H1 (cell line): ENCODE data around the gene CAMK2G.

Source experiments
- ATF2 ChIP-seq: IDR thresholded peaks from 2 replicates; pipeline ENCODE4 v1.6.1; 2012; ENCODE audit warnings: low read length, inconsistent platforms
- CBX5 ChIP-seq: fragments of 300-800, 300-1000 bp; sonication (generic); IDR thresholded peaks from 2 replicates; pipeline ENCODE4 v1.7.1; 2016; ENCODE audit warnings: antibody characterized with exemption, low read length, low read depth
- CHD1 ChIP-seq: IDR thresholded peaks from 2 replicates; pipeline ENCODE4 v1.6.1; 2012; ENCODE audit warnings: low read depth, low read length, improper control_type of control experiment
- CTCF ChIP-seq, 3 experiments: IDR thresholded peaks; 1 replicate in 2 of 3; 2 replicates in 1 of 3; pipeline versions ENCODE4 v1.5.1 to v1.6.1; 2011; ENCODE audit warnings: low read length in 3 of 3, mild to moderate bottlenecking in 3 of 3, inconsistent platforms in 2 of 3, low read depth in 1 of 3, moderate library complexity in 1 of 3; ENCODE audit not compliant: insufficient read depth in 1 of 3; ENCODE audit errors: control extremely low read depth in 1 of 3
- EP300 ChIP-seq, 2 experiments: IDR thresholded peaks; 1 replicate in 1 of 2; 2 replicates in 1 of 2; pipeline ENCODE4 v1.6.1; 2011 to 2012; ENCODE audit warnings: low read depth in 2 of 2, low read length in 2 of 2, mild to moderate bottlenecking in 2 of 2, borderline replicate concordance in 1 of 2, inconsistent platforms in 1 of 2, moderate library complexity in 1 of 2
- POLR2AphosphoS5 ChIP-seq: IDR thresholded peaks from 2 replicates; pipeline ENCODE4 v1.6.1; 2011; ENCODE audit warnings: low read depth, low read length
- RAD21 ChIP-seq, 2 experiments: IDR thresholded peaks in 1 of 2; conservative IDR thresholded peaks in 1 of 2; 2 replicates each; pipeline ENCODE4 v1.6.1; 2011; ENCODE audit warnings: low read depth in 2 of 2, low read length in 2 of 2, improper control_type of control experiment in 1 of 2, inconsistent platforms in 1 of 2, mild to moderate bottlenecking in 1 of 2, moderate library complexity in 1 of 2
- SIRT6 ChIP-seq: IDR thresholded peaks from one replicate; pipeline ENCODE4 v1.7.1; 2012; ENCODE audit warnings: low read length, inconsistent platforms
- SP2 ChIP-seq: IDR thresholded peaks from 2 replicates; pipeline ENCODE4 v1.6.1; 2012; ENCODE audit warnings: mild to moderate bottlenecking, low read length, inconsistent platforms
- TBP ChIP-seq: IDR thresholded peaks from 2 replicates; pipeline ENCODE4 v1.6.1; 2011; ENCODE audit warnings: low read depth, low read length, improper control_type of control experiment
- TEAD4 ChIP-seq: IDR thresholded peaks from 2 replicates; pipeline ENCODE4 v1.6.1; 2012; ENCODE audit warnings: low read depth, low read length, inconsistent platforms, mixed read lengths

DNA sequence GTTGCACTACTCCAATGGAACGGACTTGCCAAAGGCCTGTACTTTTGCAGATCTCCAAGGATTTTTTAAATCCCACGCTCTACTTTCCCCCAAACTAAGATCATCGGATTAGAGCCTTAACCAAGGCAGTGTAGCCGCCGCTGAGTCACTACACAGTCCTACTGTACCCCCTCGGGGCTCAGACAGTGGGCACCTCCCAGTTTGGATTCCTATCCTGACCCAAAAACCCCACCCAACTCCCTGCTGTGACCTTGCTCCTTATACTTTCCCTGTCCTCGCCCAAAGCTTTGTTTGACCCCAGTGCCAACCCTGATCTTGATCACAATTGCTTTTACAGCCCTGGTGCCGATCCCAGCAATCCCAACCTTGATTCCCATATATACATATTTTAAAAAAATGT lies 19.1 kb upstream of the CAMK2G start:
- TF ChIP-seq CBX5 (no peak), CTCF (IDR thresholded peaks at IDR 0.05; ENCODE audit: control extremely low read depth in 1 of 3, insufficient read depth in 1 of 3, low read depth in 1 of 3, low read length in 3 of 3) (no peak), POLR2AphosphoS5 (no peak), ATF2 (no peak), SIRT6 (no peak), EP300 (IDR thresholded peaks at IDR 0.05; ENCODE audit: borderline replicate concordance in 1 of 2, low read depth in 2 of 2, low read length in 2 of 2) (no peak), RAD21 (IDR thresholded peaks at IDR 0.05 in 1 of 2, conservative IDR thresholded peaks at IDR 0.05 in 1 of 2; ENCODE audit: low read depth in 2 of 2, low read length in 2 of 2) (no peak), SP2 (no peak), TEAD4 (no peak), CHD1 (no peak), TBP (no peak)
